HCEC 1CT (cell line): Measurements from ENCODE around the gene NF2.

Experiments used
- DNase-seq: peaks from one replicate; pipeline ENCODE4 v3.0.0-alpha.2; 2017

The NF2 gene

DNA sequence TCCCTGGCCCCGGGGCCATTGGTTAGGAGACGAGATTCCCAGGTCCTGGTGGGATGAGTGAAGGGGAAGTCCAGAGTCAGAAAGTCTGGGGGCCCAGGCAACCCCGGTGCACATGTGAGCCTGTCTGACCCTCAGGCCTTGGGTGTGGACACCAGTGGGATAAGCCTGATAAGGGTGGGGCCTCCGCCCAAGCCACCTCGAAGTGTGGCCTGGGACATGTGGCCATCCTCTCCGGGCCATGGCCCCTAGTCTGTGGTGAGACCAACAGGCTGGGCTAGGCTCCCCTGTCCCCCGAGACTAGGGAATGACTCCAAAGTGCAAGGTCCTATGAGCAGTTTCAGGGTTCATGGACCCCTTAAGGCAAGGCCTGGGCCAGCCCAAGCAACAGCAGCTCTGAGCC, 122.7 kb downstream of the NF2 start:
- no peak for DNase-seq

DNA sequence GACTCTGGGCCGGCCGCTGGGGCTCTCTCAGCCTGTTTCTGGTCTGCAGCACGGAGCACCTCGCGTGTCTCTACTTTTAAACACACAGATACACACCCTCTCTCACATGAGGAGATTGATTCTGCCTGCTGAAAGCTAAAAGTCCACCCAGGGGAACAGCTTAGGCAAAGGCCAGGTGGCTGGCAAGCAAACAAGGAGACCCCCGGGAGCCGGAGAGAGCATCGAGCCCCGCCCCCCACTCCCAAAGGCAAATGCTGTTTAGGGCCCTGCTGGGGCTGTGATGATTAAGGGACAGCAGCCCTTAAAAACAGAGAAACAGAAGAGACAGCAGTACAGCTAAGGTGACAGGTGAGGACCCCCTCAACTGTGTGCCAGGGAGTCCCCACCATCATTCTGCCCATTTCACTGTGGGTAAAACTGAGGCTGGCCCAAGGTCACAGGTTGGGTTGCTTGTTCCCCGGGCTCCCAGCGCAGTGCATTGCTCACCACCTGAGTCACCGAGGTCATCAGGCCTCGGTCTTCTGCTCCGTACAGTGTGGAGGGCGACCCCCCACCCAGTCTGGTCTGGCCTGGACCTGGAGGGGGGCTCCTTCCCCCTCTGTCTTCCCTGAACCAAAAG, 123.2 kb downstream of the NF2 start:
- DNase-seq = no peak

DNA sequence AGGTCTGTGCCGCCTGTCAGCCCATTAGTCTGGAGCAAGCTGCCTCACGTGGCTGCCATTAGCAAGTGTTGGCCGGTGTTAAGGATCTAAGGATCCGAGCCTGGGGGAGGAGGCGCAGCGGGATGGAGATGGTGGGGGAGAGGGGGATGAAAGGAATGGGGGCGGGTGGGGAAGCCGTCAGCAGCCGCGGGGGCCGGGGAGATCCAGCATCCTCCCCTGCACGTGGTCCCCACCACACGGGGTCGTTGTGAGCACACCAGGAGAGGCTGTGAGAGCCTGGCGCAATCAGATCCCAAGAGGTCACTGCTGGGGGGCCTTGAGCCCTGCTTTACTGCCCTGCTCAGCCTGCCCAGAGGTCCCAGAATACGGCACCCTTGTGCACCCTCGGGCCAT, 123.7 kb downstream of the NF2 start:
- DNase-seq = peak; percentile 13

DNA sequence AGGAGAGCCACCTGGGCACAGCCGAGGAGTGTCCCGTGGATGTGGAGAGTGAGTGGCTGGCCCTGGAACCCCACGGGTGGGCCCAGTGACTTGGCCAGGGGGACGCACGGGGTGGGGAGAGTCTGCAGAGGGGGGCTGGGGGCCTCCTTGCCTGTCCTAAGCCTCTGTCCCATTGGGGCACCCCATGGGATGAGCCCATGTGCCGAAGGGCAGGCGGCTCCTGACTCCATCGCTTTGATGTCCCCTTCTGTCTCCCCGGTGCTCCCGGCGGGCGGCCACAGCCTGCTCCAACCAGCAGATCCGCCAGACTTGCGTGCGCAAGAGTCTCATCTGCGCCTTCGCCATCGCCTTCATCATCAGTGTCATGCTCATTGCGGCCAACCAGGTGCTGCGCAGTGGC, 125.7 kb downstream of the NF2 start:
- no peak for DNase-seq

DNA sequence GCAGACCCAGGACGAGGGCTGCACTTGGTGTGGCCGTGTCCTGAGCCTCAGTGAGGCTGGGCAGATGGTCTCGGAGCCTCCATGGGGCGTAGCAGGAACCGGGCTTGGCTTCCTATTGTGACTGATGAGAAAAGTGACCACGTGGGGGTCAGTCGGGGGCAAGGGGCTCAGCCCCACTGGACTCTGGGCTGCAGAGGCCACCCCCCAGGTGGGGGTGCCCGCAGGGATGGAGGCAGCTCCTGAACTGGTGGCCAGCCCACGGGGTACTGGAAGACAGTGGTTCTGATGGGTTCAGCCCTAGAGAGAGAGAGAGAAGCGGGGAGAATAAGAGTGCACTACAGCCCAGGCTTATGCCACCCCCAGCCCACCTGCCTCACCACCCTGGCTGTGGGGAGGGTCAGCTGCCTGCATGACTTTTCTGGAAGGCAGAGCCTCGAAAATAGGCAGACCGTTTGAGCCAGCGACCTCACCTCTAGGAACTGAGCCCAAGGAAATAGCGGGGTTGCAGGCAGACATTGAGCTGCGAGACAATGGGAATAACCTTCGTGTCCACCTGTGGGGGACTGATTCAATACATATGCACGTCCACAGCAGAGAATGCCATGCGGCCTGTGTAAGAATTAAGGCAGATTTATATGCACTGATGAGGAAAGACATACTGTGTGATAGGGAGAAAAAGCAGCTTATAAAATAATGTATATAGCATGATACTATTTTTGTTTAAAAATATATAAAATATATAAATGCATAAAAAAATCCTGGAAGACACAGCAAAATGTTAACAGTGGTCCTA, 127.8 kb downstream of the NF2 start:
- DNase-seq = no peak

DNA sequence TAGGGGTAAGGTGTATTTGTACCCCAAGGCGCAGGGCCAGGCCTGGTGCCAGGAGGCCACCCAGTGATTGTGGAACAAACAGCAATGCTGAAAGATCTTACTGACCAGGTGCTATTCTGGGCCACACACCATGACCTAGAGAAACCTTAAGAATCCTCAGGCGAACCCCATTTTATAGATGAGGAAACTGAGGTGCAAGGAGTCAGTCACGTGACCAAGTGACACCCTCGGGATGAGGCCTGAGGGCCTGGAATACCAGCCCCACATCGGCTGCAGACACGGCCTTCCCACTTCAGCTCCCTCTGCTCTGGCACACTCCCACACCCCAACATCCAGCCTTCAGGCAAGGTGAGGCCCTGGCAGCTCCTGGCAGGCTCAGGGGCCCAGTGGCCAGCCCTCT, 129.4 kb downstream of the NF2 start:
- no peak for DNase-seq

DNA sequence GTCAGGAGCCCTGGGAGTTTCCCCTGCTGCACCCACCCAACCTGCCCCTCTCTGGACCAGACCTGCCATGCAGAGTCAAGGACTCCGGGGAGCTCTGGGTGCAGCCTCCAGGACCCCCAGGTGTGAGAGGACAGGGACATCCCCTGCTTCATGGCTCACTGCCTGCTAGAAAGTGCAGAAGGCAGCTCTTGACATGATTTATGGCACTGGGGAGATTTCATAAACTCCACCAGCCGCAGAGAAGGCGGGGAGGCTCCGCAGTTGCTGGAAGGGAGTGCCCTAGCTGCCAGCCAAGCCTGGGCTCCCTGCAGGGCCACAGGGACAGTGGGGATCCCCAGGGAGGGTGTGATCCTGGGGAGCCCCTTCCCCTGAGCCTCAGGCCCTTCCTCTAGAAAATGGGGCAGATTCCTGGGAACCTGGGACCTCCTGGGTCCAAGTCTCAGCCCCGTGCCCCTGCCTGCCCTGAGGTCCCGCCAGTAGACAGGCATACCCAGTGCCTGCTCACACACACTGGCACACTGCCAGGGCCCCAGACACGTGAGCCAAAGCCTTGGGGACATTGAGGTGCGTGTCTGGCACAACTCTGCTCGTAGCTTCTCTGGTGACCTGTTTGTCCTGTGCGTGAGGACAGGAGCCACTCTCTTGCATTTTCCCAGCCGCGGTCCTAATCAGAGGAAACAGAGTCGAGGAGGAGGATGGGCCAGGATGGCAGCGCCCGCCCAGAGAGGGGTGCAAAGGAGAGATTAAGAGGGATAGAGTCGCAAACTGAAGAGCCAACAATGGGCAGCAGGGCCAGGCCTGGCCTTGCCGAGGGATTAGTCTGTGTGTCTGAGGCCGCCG, 130.1 kb downstream of the NF2 start:
- DNase-seq = no peak

DNA sequence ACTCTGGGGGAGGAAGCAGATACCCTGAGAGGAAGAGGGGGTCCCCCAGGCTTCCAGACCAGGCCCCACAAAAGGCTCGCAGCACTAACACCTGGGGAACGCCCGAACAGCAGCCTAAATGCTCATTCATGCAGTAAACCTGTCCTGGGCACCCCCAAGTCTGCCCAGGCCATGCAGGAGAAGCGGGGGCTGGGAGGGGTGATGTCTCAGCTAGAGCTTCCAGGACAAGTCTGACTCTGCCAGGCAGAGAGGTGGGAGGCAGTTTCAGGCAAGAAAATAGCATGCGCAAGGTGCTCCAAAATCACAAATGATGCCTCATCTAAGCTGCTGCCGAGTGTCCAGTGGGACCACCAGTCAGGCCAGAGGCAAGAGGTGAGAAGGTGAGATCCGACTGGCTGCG, 131.0 kb downstream of the NF2 start:
- DNase-seq = no peak

DNA sequence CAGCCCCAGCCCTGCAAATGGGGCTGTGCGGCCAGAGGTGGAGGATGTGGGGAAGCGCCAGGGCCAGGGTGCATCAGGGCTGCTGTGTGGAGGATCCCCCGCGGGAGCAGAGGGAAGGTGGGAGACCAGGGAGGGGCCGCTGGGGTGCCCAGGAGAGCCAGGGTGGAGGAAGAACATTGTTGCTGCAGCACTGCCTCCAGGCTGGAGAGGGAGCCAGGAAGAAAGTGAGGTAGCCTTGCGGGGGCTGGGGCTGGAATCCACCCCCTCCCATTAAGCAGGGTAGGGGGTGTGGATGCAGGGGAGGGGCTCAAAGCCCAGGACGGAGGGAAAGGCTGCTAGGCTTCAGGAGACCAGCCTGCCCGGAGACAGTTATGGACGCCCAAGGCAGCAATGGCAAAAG, 131.4 kb downstream of the NF2 start:
- DNase-seq = no peak

DNA sequence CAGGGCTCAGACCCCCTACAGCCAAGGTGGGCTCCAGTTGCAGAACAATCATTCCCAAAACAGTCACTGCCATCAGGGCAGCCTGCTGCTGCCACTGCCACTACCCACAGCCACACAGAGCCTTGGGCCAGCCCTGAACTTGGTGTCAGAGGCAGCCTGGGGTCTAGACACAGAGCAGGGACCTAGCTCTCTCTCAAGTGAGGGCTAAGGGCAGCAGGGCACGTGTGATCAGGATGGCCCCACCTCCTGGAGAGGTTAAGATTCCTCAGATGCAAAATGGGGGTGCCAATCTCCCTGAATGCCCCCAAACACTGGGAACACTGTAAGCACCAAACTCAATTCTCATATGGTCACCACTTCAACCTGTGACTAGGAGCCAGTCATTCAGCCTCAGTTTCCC, 132.0 kb downstream of the NF2 start:
- DNase-seq = no peak

DNA sequence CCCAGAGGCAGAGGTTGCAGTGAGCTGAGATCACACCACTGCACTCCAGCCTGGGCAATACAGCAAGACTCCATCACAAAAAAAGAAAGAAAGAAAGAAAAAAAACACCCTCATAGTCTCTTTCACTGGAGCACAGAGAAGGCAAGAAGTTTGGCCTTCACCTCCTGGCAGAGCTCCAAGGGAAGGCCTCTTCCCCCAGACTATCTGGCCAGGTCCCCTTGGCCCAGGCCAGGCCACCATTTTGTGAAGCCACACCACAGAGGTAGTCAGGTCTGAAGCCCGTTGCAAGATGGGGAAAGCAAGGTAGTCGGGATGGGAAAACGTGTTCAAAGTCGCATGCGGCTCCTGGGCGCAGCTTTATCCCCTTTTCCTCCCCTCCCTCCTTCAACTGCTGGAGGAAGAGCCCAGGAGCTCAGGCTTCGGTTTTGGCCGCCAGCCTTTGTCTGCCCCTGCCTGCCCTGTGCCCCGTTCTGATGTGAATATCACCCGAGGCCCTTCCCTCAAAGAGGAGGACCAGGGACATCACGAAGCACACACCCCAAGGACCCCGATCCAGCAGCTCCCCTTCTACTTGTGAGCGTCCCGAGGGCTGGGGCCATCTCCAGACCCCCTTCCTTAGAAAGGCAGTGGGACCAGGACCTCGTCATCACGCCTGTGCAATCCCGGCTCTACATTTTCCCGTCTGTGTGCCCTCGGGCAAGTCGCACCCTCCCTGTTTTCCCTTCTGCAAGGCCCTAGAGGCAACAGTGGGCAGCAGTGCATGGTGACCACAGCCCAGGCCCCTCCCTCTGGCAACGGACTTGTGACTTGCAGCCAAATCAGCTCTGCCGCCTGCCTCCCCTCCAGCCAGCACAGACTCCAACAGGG, 134.1 kb downstream of the NF2 start:
- DNase-seq = no peak

DNA sequence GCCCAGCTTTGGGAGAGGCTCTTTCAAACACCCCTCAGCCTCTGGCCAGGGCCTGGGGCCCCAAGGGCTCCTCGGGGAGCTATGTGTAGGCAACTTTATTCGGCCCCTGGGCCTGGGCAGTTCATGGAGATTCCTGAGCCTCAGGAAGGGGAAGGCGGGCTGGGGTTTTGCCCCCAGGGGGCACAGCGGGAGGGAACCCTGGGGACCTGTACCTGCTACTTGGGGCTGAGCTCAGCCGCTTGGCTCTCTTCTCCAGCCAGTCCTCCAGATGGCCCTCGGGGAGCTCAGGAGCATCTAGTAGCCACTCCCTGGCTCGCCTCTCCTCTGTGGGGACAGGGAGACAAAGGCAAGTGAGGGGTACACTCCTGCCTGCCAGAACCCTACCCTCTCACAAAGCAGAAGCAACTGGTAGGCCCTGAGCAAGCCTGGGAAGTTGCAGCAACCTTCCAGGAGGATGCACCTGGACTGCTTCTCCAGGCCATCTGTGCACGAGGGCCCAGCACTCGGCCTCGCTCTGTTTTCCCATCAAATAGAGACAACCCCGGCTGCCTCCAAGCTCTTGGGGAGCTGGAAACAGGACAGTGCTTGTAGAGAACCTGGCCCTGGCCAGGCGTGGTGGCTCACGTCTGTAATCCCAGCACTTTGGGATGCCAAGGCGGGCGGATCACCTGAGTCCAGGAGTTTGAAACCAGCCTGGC, 134.8 kb downstream of the NF2 start:
- DNase-seq = no peak

DNA sequence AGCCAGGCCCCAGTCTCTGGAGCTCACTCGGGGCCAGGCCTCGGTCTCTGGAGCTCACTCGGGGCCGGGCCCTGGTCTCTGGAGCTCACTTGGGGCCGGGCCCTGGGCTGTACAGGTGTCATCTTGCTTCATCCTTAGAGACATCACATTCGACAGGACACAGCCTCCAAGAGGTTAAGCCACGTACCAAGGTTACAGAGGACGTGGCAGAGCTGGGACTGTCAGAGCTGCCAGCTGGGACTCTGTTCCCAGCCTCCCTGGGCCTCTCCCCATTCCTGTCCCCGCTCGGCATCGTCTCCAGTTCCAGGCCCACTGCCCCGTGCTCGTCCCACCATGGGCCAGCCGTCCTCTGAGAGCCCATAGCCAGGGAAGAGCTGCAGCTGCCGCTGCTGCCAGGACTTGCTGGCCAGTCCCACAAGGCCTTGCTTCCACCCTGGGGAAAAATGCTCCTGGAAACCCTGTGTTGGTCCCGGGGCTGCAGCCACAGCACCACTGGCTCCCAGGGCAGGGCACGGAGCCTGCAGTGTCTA, 136.0 kb downstream of the NF2 start:
- no peak for DNase-seq

DNA sequence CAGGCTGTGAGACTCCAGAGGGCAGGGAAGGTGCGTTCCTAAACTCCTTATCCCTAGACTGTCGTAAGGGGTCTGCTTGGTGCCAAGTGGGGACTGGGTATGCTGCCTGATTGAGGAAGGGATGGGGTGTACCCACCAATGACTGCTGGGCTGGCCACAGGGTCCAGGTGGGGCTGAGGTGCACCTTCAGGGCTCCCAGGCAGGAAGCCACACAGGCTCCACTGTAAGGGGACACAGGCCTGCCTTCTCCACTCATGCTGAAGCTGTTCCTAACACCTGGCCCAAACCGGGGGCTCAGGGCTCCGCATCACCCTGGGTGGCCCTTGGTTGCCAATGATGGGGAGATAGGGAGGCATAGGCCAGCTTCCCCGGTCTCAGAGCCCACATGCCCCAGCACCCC, 136.8 kb downstream of the NF2 start:
- DNase-seq = no peak

DNA sequence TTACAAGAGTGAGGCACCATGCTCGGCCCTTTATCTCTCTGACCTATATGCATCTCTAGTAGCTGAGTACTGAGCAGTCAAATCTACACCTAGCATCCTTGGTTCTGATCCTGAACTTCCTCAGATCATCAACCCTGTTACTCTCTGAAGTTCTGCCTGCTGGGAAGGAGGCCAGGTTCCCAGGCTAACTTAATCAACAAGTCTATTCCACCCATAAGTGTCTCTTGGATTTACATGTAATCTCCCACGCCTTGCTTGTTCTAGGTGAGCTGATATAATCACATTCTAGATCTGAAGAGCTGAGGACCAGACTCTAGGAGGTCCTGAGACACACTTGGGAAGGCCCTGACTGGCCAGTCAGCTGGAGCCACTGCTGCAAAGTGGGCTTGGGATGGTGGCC, 138.5 kb downstream of the NF2 start:
- no peak for DNase-seq

DNA sequence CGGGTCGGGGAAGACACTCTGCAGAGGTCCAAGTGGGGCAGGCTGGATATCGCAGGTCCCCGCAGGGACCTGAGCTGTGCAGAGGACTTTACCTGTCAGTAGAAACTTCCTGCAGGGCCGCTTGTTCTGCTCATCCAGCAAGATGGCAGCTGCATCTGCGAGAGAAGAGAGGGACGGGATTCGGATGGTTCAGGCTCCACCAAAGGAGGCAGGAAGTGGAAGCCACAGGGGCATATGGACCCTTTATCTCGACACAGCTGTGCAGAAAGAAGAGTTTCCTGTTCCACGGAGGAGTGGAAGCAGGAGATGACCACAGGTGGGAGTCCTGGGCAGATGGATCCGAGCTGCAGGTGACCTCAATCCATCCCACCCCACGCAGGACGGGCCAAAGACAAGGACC, 138.9 kb downstream of the NF2 start:
- no peak for DNase-seq

DNA sequence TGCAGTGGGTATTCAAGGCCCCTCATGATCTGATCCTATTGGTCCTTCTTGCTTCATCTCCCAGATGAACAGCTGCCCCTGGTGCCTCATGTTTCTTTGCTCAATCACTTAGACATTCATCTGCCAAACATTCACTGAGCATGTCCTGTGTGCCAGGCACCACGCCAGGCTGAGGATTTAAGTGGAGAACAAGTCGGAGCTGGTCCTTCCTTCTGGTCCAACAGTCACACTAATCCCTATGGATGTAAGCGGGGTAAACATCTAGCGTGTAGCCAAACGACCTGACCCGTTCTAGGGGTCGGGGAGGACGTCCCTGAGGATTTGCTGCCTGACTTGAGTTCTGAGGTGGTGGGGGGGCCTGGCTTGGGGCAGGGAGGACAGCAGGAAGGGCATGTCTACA, 141.5 kb downstream of the NF2 start:
- peak; percentile 70 for DNase-seq

DNA sequence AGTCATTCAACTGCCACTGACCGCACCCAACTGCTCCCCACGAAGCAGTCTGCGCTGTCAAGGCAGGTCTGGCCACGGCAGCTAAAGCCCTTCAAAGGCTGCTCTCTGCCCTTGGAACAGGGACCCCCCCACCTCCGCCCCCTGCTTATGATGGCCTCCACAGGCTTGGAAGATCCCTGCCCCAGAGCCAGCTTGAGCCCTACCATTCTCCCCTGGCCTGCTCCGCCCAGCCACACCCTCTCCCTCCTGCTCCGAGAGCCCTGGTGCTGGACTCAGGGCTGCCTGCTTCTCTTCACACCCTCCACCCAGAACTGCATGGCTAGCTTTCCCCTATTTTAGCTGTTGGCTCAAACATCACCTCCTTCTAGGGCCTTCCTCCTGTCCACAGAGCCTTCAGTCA, 144.4 kb downstream of the NF2 start:
- no peak for DNase-seq
